GM20000 (cell line): ENCODE data around the gene CDC34.

Experiments
- DNase-seq: peaks from one replicate; pipeline ENCODE4 v3.0.0; 2012; ENCODE audit warnings: low spot score
- TF ChIP-seq, protein P1 (sequence below): IDR thresholded peaks from 2 replicates; pipeline ENCODE4 v1.5.1; 2012; ENCODE audit warnings: mild to moderate bottlenecking, control low read depth; ENCODE audit errors: extremely low read depth, missing control alignments

The CDC34 gene

DNA sequence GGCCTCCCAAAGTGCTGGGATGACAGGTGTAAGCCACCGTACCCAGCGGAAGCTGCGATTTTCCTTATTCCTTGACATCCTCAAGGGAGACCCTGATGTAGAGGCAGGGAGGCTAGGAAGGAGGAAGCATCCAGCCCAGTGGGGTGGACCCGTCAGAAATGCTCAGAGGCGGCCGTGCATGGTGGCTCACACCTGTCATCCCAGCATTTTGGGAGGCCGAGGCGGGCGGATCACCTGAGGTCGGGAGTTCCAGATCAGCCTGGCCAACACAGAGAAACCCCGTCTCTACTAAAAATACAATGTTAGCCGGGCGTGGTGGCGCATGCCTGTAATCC is 23.9 kb downstream of the CDC34 start:
- TF ChIP-seq, protein P1, sequence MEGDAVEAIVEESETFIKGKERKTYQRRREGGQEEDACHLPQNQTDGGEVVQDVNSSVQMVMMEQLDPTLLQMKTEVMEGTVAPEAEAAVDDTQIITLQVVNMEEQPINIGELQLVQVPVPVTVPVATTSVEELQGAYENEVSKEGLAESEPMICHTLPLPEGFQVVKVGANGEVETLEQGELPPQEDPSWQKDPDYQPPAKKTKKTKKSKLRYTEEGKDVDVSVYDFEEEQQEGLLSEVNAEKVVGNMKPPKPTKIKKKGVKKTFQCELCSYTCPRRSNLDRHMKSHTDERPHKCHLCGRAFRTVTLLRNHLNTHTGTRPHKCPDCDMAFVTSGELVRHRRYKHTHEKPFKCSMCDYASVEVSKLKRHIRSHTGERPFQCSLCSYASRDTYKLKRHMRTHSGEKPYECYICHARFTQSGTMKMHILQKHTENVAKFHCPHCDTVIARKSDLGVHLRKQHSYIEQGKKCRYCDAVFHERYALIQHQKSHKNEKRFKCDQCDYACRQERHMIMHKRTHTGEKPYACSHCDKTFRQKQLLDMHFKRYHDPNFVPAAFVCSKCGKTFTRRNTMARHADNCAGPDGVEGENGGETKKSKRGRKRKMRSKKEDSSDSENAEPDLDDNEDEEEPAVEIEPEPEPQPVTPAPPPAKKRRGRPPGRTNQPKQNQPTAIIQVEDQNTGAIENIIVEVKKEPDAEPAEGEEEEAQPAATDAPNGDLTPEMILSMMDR: no peak
- DNase-seq: no peak

DNA sequence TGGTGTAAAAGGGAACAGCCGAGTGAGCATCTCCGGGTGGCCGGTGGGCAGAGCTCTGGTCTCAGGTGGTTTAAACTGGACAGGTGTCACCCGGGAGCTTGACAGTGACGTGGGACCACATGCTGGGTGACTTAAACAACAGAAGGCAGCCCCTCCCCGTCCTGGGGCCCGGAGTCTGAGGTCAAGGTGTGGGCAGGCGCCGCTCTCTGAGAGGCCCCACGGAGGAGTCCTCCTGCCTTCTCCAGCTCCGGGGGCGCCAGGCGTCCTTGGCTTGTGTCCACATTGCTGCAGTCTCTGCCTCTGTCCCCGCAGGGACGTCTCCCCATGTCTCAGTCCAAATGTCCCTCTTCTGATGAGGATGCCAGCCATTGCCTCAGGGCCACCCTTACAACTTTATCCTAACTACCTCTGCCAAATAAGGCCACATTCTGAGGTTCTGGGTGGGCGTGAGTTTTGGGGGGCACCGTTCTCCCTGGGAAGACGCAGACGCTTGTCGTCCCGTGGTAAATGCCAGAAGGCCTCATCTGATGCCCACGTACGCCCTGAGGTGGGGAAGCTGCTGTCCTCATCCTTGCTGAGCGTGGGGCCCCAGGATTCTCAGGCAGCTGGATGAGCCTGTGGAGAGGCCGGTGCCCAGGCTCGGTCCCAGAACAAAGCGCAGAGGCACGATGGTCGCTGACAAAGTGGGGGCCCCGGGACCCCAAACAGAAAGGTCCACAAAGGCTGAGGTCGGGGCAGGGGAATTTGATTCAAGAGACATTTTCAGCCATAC is 25.2 kb downstream of the CDC34 start:
- TF ChIP-seq, protein P1: no peak
- no peak for DNase-seq

DNA sequence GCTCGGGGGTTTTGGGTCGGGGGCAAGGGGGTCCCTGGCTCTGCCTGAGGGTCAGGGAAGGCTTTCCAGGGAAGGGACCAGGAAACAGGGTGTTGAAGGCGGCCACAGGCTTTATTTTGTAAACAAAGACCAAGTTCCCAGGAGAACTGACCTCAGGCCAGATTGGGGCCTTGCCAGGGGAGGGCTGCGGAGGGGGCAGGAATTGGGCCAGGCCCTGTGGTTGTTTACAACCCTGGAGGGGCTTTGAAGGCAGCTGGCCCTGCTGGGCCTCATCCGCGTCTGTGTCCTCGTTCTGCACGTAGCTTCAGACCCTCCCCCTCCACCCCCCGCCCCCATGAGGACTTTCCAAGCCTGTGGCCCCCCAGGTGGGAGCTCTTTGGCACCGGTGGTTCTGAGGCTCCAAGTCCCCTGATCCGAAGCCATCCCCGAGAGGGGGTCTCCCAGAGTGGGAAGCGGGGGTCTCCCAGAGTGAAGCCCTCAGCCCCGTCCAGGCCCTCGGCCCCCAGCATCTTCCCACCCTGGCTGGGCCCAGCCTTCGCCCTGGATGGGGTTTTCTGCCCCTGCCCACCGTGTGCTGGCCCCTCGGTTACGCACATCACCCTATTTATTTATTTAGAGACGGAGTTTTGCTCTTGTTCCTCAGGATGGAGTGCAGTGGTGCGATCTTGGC is 27.3 kb downstream of the CDC34 start:
- TF ChIP-seq, protein P1: no peak
- DNase-seq: no peak

DNA sequence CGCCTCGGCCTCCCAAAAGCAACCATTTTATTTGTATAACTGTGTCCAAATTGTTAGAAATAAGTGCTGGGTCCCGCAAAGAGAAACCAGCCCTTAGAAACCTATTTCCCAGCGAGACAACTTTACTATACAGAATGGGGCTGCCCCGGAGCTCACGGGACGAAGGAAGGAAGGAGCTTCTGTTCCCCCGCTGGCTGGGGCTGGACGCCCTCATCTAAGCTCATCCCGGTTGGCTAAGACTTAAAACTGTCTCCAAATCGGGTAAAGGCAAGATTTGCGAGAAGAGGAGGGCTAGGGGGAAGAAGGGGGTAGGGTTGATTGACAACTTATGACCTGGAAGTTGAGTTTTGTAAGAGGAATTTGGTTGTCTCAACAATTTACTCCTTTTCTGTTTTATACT is 28.6 kb downstream of the CDC34 start:
- TF ChIP-seq, protein P1: no peak
- no peak for DNase-seq

DNA sequence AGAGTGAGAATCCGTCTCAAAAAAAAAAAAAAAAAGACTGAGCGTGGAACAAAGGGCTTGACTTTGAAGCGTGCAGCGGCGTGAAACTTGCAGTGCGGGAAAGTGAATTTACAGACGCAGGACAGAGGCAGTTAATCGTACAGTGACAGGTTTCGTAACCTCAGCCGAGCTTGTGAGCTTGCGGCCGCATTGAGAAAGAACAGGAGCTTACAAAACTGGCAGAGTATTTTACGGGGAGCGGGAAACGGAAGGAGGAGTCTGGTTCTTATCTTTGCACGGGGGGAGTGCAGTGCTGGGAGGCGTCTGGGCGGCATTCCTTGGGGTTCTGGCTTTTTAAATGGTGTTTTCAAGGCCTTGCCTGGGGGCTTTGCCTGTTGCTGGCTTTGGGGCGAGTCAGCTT is 34.8 kb downstream of the CDC34 start:
- TF ChIP-seq, protein P1: no peak
- DNase-seq: no peak

DNA sequence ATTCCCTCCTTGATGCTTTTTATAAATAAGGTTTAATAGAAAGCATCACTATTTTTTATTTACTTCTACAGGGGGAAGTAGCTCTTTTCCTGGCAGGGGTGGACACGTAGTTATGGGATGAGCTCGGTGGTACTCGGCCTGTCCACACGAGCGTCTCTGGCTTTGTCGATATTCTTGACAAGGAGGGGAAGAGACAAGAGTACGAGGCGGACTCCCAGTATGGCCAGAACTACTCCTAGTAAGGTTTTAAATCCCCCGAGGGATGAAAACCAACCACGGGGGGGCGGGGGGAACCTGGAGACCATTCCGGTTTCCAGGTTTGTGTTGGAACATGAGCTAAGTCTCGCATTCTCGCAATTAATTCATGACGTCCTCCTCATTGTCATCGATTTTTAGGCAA is 35.3 kb downstream of the CDC34 start:
- DNase-seq: no peak
- TF ChIP-seq, protein P1: no peak

DNA sequence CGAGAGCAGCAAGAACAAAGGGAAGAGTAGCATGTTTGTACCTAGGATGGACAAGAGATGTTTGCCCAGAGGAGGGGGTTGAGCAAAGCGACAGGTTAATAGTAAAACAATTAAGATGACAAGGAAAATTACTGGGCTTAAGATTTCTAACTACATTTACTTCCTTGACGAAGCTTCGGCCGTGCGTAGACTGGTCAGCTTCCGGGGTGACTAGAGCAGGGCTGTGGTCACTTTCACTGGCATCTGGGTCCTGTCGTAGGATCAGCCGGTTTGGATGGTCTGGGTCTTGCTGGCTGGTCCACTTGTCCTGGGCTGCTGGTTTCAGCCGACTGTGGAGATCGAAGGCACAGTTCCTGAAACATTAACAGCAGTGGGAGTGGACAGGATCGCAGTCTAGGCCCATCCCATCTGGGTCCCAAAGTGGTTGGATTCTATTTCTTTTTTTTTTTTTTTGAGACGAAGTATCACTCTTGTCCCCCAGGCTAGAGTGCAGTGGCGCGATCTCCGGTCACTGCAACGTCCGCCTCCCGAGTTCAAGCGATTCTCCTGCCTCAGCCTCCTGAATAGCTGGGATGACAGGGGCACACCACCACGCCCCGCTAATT is 35.8 kb downstream of the CDC34 start:
- TF ChIP-seq, protein P1: no peak
- no peak for DNase-seq
